ENCODE results near the gene PTGDS.

Gene PTGDS

GRCh38 chr9:136949817-136950655 is 27.3 kb upstream of the PTGDS start:
- Histone ChIP-seq H3K36me3 (replicated peaks) (no peaks in the 10 kb centered on the region), H3K4me1 (peaks cover 22% of the 10 kb centered on the region), H3K9me3 (no peaks in the 10 kb centered on the region), H3K4me3 (peak overlapping the region; percentile 54), H3K27me3 (ENCODE audit: low read depth) (no peaks in the 10 kb centered on the region)
- DNase-seq (ENCODE audit: low spot score in 2 of 2) = peak; percentile 89 to 98
- in situ Hi-C loops (cut with MboI; ENCODE audit: low sequenced_read_pairs) = no loop called here

- in situ Hi-C loops (cut with MboI; ENCODE audit: low sequenced_read_pairs) = no loop called here
- Histone ChIP-seq H3K36me3 (replicated peaks) (no peaks in the 10 kb centered on the region), H3K9me3 (no peaks in the 10 kb centered on the region), H3K4me1 (peaks cover 22% of the 10 kb centered on the region), H3K4me3 (peak overlapping the region; percentile 54), H3K27me3 (ENCODE audit: low read depth) (no peaks in the 10 kb centered on the region)
- DNase-seq (ENCODE audit: low spot score in 2 of 2) = no peak
Observed at GRCh38 chr9:136950656-136951276, 26.5 kb upstream of the PTGDS start.

GRCh38 chr9:136951541-136952320 is 25.6 kb upstream of the PTGDS start, which contains the start of gene LCN12:
Gene LCN12 (plus strand): TSS chr9:136952273. CDS start chr9:136952328, 55 bp downstream.
- in situ Hi-C loops (cut with MboI; ENCODE audit: low sequenced_read_pairs) = no loop called here
- H3K36me3 ChIP-seq (replicated peaks) = no peaks in the 10 kb centered on the region

GRCh38 chr9:136952321-136952850 is 24.9 kb upstream of the PTGDS start:
- Histone ChIP-seq H3K9me3 (no peaks in the 10 kb centered on the region; the same call in 1 of the 2 replicates), H3K27me3 (ENCODE audit: low read depth) (no peaks in the 10 kb centered on the region), H3K4me3 (no peak overlapping the region), H3K4me1 (peaks cover 22% of the 10 kb centered on the region), H3K36me3 (replicated peaks) (no peaks in the 10 kb centered on the region)
- DNase-seq (ENCODE audit: low spot score in 2 of 2) = no peak
- in situ Hi-C loops (cut with MboI; ENCODE audit: low sequenced_read_pairs) = no loop called here

More at GRCh38 chr9:136951541-136952320, 25.6 kb upstream of the PTGDS start, which contains the start of gene LCN12:
- no peaks in the 10 kb centered on the region; the same call in 1 of the 2 replicates for H3K9me3 ChIP-seq
- H3K27me3 ChIP-seq (ENCODE audit: low read depth) = no peaks in the 10 kb centered on the region
- H3K4me1 ChIP-seq = peaks cover 22% of the 10 kb centered on the region
- H3K4me3 ChIP-seq = no peak within 1 kb of the TSS
- DNase-seq (ENCODE audit: low spot score in 2 of 2) = no peak

- Histone ChIP-seq H3K4me3 (no peak overlapping the region), H3K27me3 (ENCODE audit: low read depth) (no peaks in the 10 kb centered on the region), H3K36me3 (replicated peaks) (no peaks in the 10 kb centered on the region), H3K4me1 (peaks cover 17% of the 10 kb centered on the region), H3K9me3 (no peaks in the 10 kb centered on the region; the same call in 1 of the 2 replicates)
- in situ Hi-C loops (cut with MboI; ENCODE audit: low sequenced_read_pairs) = no loop called here
- DNase-seq (ENCODE audit: low spot score in 2 of 2) = no peak
Observed at GRCh38 chr9:136952876-136953770, 24.2 kb upstream of the PTGDS start.

GRCh38 chr9:136953771-136954269 is 23.5 kb upstream of the PTGDS start:
- in situ Hi-C loops (cut with MboI; ENCODE audit: low sequenced_read_pairs) = no loop called here

GRCh38 chr9:136954270-136955083 is 22.8 kb upstream of the PTGDS start:
- Histone ChIP-seq H3K27me3 (ENCODE audit: low read depth) (no peaks in the 10 kb centered on the region), H3K4me1 (peaks cover 6% of the 10 kb centered on the region)
- in situ Hi-C loops (cut with MboI; ENCODE audit: low sequenced_read_pairs) = no loop called here

More at GRCh38 chr9:136953771-136954269, 23.5 kb upstream of the PTGDS start:
- Histone ChIP-seq H3K36me3 (replicated peaks) (no peaks in the 10 kb centered on the region), H3K27me3 (ENCODE audit: low read depth) (no peaks in the 10 kb centered on the region), H3K9me3 (no peaks in the 10 kb centered on the region; the same call in 1 of the 2 replicates), H3K4me1 (peaks cover 10% of the 10 kb centered on the region), H3K4me3 (no peak overlapping the region)
- DNase-seq (ENCODE audit: low spot score in 2 of 2) = no peak

GRCh38 chr9:136955202-136955942 is 21.9 kb upstream of the PTGDS start:
- no peaks in the 10 kb centered on the region; the same call in 1 of the 2 replicates for H3K9me3 ChIP-seq
- H3K4me1 ChIP-seq = peaks cover 3% of the 10 kb centered on the region
- no peaks in the 10 kb centered on the region for H3K27me3 ChIP-seq (ENCODE audit: low read depth)
- DNase-seq (ENCODE audit: low spot score in 2 of 2) = no peak
- in situ Hi-C loops (cut with MboI; ENCODE audit: low sequenced_read_pairs) = no loop called here
- no peak overlapping the region for H3K4me3 ChIP-seq
- no peaks in the 10 kb centered on the region for H3K36me3 ChIP-seq (replicated peaks)

More at GRCh38 chr9:136954270-136955083, 22.8 kb upstream of the PTGDS start:
- Histone ChIP-seq H3K4me3 (no peak overlapping the region), H3K9me3 (no peaks in the 10 kb centered on the region; the same call in 1 of the 2 replicates), H3K36me3 (replicated peaks) (no peaks in the 10 kb centered on the region)
- DNase-seq (ENCODE audit: low spot score in 2 of 2) = no peak

- Histone ChIP-seq H3K4me1 (no peaks in the 10 kb centered on the region), H3K4me3 (no peak overlapping the region), H3K9me3 (no peaks in the 10 kb centered on the region; the same call in 1 of the 2 replicates), H3K36me3 (replicated peaks) (no peaks in the 10 kb centered on the region), H3K27me3 (ENCODE audit: low read depth) (no peaks in the 10 kb centered on the region)
- in situ Hi-C loops (cut with MboI; ENCODE audit: low sequenced_read_pairs) = no loop called here
- DNase-seq (ENCODE audit: low spot score in 2 of 2) = no peak
Observed at GRCh38 chr9:136955943-136956335, 21.4 kb upstream of the PTGDS start.

- DNase-seq (ENCODE audit: low spot score in 2 of 2) = no peak
- H3K27me3 ChIP-seq (ENCODE audit: low read depth) = no peaks in the 10 kb centered on the region
- H3K4me1 ChIP-seq = no peaks in the 10 kb centered on the region
- no peak overlapping the region for H3K4me3 ChIP-seq
- no peaks in the 10 kb centered on the region for H3K36me3 ChIP-seq (replicated peaks)
- no peaks in the 10 kb centered on the region; the same call in 1 of the 2 replicates for H3K9me3 ChIP-seq
- in situ Hi-C loops (cut with MboI; ENCODE audit: low sequenced_read_pairs) = no loop called here
Observed at GRCh38 chr9:136956604-136957003, 20.7 kb upstream of the PTGDS start.

GRCh38 chr9:136957461-136957860 is 19.8 kb upstream of the PTGDS start:
- Histone ChIP-seq H3K9me3 (no peaks in the 10 kb centered on the region; the same call in 1 of the 2 replicates), H3K4me1 (no peaks in the 10 kb centered on the region), H3K4me3 (no peak overlapping the region), H3K36me3 (replicated peaks) (no peaks in the 10 kb centered on the region), H3K27me3 (ENCODE audit: low read depth) (no peaks in the 10 kb centered on the region)
- in situ Hi-C loops (cut with MboI; ENCODE audit: low sequenced_read_pairs) = no loop called here
- DNase-seq (ENCODE audit: low spot score in 2 of 2) = no peak

Measured in HAP-1 (cell line).